ENCODE data around the gene PMM2. TPM values are rescaled to one million over a fixed set of nuclear protein-coding genes. Genes with fewer than 3 reads are reported as not detected.

Gene PMM2
- total RNA-seq, 1 experiment from 2014 or later = 53.8 TPM

- DNase-seq (ENCODE audit: low spot score) = no peak
- no peak for TF ChIP-seq E2F4 (CRISPR knock-in tag; IDR thresholded peaks at IDR 0.05; ENCODE audit: borderline replicate concordance, low read depth)
- TF ChIP-seq SMAD3 (CRISPR knock-in tag; IDR thresholded peaks at IDR 0.05; ENCODE audit: borderline replicate concordance) = no peak
- no peak for TF ChIP-seq RELA (CRISPR knock-in tag; IDR thresholded peaks at IDR 0.05; ENCODE audit: borderline replicate concordance)
- TF ChIP-seq ZNF512 (CRISPR knock-in tag; IDR thresholded peaks at IDR 0.05; ENCODE audit: borderline replicate concordance) = no peak
- TF ChIP-seq ZNF232 (CRISPR knock-in tag; IDR thresholded peaks at IDR 0.05) = no peak
- no peak for TF ChIP-seq SP1 (CRISPR knock-in tag; conservative IDR thresholded peaks at IDR 0.05)
- TF ChIP-seq OVOL2 (CRISPR knock-in tag; IDR thresholded peaks at IDR 0.05; ENCODE audit: borderline replicate concordance) = no peak
- no peak for TF ChIP-seq ATF6 (CRISPR knock-in tag; IDR thresholded peaks at IDR 0.05)
- no peak for TF ChIP-seq ZNF423 (CRISPR knock-in tag; IDR thresholded peaks at IDR 0.05)
- TF ChIP-seq USF2 (CRISPR knock-in tag; IDR thresholded peaks at IDR 0.05) = no peak
- TF ChIP-seq MAX (CRISPR knock-in tag; IDR thresholded peaks at IDR 0.05) = no peak
- no peak for TF ChIP-seq MLX (CRISPR knock-in tag; IDR thresholded peaks at IDR 0.05)
- TF ChIP-seq TEAD1 (CRISPR knock-in tag; IDR thresholded peaks at IDR 0.05) = no peak
- TF ChIP-seq CDX4 (CRISPR knock-in tag; IDR thresholded peaks at IDR 0.05; ENCODE audit: borderline replicate concordance) = no peak
- POLR2A ChIA-PET = no interaction called here
- H3K27ac Mint-ChIP-seq = no peak overlapping the region
- H3K27me3 Mint-ChIP-seq (ENCODE audit: low read depth) = no peaks in the 10 kb centered on the region
- ATAC-seq = no peak
- peaks cover 18% of the 10 kb centered on the region for H3K4me1 Mint-ChIP-seq
- H3K9me3 Mint-ChIP-seq = no peaks in the 10 kb centered on the region
- no peak overlapping the region for H3K4me3 Mint-ChIP-seq
- CTCF ChIA-PET = no interaction called here
- no peaks in the 10 kb centered on the region for H3K36me3 Mint-ChIP-seq
Observed at GRCh38 chr16:8767176-8767575, 30.5 kb upstream of the PMM2 start.

- Mint-ChIP-seq H3K36me3 (no peaks in the 10 kb centered on the region), H3K27me3 (ENCODE audit: low read depth) (no peaks in the 10 kb centered on the region), H3K4me1 (peaks cover 18% of the 10 kb centered on the region), H3K4me3 (no peak overlapping the region), H3K9me3 (no peaks in the 10 kb centered on the region), H3K27ac (no peak overlapping the region)
- ChIA-PET CTCF (no interaction called here), POLR2A (no interaction called here)
- TF ChIP-seq ZNF425 (CRISPR knock-in tag; conservative IDR thresholded peaks at IDR 0.05) (no peak), TCF7 (CRISPR knock-in tag; IDR thresholded peaks at IDR 0.05; ENCODE audit: low read depth) (no peak), E2F1 (CRISPR knock-in tag; IDR thresholded peaks at IDR 0.05) (no peak), FOXK1 (CRISPR knock-in tag; IDR thresholded peaks at IDR 0.05) (no peak), RORB (CRISPR knock-in tag; IDR thresholded peaks at IDR 0.05) (no peak), HMGXB4 (CRISPR knock-in tag; IDR thresholded peaks at IDR 0.05) (no peak), SMAD3 (CRISPR knock-in tag; IDR thresholded peaks at IDR 0.05; ENCODE audit: borderline replicate concordance) (no peak), MLX (CRISPR knock-in tag; IDR thresholded peaks at IDR 0.05) (no peak)
- ATAC-seq (no peak), DNase-seq (ENCODE audit: low spot score) (no peak)
Observed at GRCh38 chr16:8768283-8768682, 29.4 kb upstream of the PMM2 start.
